WI38 (cell line): ENCODE results near the gene NIBAN1.
"Not testable (repeated sequence)": the region's sequence is repeated elsewhere in the genome, so short reads cannot be mapped to it uniquely, and the experiment has no call there.

Experiments used
- H3K4me3 ChIP-seq: 2 replicates; pipeline ENCODE4 v1.5.1; 2011; ENCODE audit warnings: low read depth, mild to moderate bottlenecking, control low read depth, low read length
- TF ChIP-seq, protein P1 (sequence below): IDR thresholded peaks from 2 replicates; pipeline ENCODE4 v1.5.1; 2012; ENCODE audit warnings: low read depth, mild to moderate bottlenecking, control low read depth, low read length

NIBAN1 gene

DNA sequence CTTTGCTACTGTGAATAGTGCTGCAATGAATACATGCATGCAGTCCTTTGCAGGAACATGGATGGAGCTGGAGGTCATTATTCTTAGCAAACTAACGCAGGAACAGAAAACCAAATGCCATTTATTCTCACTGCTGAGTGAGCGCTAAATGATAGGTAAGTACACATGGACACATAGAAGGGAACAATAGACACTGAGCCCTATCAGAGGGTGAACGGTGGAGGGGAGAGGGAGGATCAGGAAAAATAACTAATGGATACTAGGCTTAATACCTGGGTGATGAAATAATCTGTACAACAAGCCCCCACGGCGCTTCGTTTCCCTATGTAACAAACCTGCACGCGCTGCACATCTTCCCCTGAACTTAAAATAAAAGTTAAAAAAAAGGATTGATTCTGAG lies 8.9 kb downstream of the NIBAN1 start:
- no peak overlapping the region for H3K4me3 ChIP-seq
- TF ChIP-seq, protein P1, sequence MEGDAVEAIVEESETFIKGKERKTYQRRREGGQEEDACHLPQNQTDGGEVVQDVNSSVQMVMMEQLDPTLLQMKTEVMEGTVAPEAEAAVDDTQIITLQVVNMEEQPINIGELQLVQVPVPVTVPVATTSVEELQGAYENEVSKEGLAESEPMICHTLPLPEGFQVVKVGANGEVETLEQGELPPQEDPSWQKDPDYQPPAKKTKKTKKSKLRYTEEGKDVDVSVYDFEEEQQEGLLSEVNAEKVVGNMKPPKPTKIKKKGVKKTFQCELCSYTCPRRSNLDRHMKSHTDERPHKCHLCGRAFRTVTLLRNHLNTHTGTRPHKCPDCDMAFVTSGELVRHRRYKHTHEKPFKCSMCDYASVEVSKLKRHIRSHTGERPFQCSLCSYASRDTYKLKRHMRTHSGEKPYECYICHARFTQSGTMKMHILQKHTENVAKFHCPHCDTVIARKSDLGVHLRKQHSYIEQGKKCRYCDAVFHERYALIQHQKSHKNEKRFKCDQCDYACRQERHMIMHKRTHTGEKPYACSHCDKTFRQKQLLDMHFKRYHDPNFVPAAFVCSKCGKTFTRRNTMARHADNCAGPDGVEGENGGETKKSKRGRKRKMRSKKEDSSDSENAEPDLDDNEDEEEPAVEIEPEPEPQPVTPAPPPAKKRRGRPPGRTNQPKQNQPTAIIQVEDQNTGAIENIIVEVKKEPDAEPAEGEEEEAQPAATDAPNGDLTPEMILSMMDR, result no peak

- TF ChIP-seq, protein P1, result no peak
Observed at GRCh38 chr1:184959626-184960025, 14.7 kb downstream of the NIBAN1 start.

GRCh38 chr1:184958554-184959353 lies 15.6 kb downstream of the NIBAN1 start:
- TF ChIP-seq, protein P1, result no peak
- H3K4me3 ChIP-seq, result no peak overlapping the region

More at GRCh38 chr1:184959626-184960025, 14.7 kb downstream of the NIBAN1 start:
- H3K4me3 ChIP-seq, result no peak overlapping the region

DNA sequence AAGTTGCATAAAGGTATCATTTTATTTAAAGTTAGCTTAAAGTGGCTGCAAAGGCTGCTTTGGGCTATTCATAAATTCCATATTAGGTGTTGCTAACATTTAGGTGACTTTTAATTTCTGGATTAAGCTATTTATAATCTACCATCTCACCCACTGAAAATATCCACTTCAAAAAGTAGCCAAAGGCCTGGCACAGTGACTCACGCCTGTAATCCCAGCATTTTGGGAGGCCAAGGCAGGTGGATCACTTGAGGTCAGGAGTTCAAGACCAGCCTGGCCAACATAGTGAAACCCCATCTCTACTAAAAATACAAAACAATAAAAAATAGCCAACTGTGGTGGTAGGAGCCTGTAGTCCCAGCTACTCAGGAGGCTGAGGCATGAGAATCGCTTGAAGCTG lies 16.4 kb downstream of the NIBAN1 start:
- not testable (repeated sequence) for H3K4me3 ChIP-seq

DNA sequence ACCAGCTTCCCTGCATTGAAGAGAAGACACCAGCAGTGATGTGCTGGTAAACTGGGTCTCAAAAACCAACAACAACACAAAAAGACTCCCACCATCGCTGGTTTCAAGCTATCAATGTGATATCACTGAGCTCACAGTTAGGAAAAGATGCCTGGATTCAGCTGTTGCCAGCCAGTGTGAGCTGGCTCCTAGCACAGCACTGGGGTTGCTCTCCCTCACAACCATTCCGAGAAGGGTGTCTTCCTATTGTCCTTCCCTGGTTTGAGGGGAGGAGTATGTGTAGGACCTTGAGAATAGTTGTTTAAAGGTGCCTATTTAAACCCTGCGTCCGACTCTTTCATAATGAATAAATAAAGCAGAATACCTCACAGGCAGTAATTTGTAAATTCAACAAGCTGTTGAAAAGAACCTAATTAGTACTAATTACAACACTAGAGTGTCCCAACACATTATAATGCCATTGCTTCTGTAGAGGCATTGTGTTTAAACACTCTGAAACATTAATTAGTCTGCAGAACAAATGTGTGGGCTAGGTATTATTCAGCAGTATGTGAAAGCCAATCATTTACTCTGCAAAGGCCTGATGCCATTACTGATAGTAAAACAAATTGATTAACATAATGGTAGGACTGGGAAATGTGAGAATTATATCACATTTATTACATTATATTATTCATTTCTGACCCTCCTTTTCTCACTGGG lies 17.2 kb downstream of the NIBAN1 start:
- TF ChIP-seq, protein P1, result no peak
- H3K4me3 ChIP-seq, result no peak overlapping the region

DNA sequence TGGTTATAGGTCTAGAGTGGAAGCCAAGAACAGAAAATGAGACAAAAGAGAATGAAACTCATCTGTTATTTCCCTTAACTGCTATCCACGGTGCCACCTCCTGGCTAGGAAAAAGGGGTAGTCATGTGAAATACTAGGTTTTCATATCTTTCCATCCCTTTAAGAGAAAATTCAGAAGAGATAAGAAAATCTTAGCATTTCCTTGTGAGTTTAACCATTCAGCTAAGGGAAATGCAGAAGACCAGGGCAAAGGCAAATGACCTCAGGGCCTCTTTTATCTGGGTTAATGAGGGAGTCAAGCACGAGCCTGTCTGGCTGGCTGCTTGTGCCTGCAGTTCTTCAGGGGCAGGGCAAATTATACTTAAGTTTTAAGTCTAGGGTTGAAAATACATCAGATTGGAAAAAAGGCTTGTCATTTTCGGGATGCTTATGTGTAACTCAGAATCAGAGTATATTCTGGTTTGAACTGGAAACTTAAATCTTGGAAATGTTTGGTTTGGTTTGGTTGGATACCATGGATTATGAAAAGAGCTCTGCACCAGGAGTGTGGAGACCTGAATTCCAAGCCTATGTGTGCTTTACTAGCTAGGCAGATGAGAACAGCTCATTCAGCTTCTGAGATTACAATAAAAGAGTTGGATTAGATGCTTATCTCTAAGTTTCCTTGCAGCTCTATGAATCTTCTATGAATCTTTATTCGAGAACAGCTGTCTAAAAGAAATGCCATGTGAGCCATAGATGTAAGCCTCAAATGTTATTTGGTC lies 19.9 kb downstream of the NIBAN1 start:
- TF ChIP-seq, protein P1, result no peak
- no peak overlapping the region for H3K4me3 ChIP-seq

DNA sequence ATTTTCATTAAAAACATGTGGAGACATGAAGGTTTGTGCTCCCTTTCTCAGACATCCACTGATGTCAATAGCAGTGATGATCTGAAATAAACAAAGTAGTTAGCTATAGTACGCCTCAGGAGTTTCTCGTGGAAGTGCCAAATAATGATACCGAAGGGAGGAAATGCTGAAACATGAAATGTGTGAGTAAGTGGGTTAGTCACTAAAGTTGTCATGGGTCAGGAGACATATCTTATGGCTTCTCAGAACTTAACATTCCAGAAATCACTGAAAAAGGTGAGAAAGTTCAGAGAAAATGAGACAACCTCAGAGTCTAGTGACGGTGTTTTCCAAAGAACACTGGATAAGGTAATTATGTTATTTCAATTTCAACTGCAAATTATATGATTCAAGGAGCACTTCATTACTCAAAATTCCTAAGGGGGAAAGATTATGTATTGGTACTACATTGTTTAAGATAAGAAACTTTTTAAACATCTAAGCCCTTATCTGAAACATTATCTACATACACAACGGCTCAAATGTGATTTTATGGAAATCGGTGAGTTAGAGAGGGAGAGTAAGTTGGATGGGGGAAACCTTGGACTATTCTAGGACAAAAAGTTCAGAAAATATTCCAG lies 20.6 kb downstream of the NIBAN1 start:
- TF ChIP-seq, protein P1, result no peak
- no peak overlapping the region for H3K4me3 ChIP-seq
